NCI-H82 treated with DMSO at 0.1 percent for 48 hours (cell line): ENCODE data around the gene HMCN1.

Source experiments
- DNase-seq: peaks from one replicate; lab custom pipeline; 2025; ENCODE audit not compliant: unreplicated experiment; lab: John Stamatoyannopoulos, UW

The HMCN1 gene

DNA sequence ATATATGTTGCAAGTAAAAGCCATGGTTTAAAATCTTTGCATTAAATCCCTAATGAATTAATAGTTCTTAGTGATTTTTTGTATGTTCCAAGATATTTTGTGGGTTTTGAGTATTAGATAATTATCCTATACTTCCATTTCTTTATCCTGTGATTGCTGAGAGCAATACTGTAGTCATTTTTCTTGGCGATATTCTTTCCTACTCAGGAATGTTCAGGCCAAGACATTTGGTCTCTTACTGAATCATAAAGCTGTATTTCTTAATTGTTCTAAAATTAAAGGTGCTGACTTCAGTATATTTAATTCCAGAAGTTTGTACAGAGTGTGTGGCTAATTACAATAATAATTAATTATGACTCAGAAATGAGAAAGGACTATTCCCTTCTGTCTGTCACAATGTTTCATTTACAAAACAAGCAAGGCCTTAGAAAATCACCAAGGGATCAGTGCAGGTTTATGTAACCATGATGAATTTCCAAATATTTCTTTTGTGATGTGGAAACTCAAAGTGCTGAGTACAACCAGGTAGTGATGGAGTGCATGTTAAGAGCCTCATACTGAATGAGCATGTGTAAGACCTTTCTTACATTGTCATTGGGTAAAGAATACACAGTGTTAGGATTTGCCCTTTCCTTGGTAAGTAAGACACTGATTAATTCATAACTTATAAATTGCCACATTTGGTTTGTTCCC, 161.2 kb downstream of the HMCN1 start:
- no peak for DNase-seq

- no peak for DNase-seq
Observed at GRCh38 chr1:185896863-185897262, 162.7 kb downstream of the HMCN1 start.

DNA sequence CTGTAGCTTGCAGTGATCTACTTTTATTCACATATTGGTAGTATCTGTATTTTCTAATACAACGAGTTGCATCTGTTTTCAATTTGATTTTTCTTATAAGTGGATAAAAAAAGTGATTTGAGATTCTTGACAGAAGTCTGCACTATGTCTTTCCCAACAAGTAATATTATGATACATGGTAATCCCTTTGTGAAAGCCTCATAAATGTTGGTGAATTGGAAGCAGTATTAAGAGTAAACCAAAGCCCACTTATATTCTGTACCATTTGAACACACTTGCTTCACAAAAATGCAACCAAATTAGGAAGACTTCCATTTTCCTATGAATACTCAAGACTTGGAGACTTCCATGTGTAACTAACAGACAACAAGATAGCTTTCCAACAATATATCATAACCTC, 172.0 kb downstream of the HMCN1 start:
- no peak for DNase-seq

GRCh38 chr1:185907246-185907645, 173.1 kb downstream of the HMCN1 start:
- no peak for DNase-seq

DNA sequence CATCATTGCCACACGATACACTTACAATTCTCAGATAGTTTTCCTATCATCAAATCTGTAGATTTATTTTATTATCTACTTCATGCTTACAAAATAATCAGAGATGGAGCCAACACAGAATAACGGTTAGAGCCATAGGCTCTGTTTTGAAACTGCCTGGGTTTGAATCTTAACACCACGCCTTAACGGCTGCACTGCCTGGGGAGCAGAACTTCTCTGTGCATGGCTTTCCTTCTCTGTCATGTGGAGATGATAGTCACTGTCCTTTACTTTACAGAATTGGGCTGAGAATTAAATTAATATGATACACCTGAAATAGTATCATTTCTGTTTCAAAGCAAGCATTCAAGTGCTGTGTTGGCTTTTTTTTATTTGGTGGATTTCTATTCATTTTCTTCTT, 177.8 kb downstream of the HMCN1 start:
- no peak for DNase-seq

DNA sequence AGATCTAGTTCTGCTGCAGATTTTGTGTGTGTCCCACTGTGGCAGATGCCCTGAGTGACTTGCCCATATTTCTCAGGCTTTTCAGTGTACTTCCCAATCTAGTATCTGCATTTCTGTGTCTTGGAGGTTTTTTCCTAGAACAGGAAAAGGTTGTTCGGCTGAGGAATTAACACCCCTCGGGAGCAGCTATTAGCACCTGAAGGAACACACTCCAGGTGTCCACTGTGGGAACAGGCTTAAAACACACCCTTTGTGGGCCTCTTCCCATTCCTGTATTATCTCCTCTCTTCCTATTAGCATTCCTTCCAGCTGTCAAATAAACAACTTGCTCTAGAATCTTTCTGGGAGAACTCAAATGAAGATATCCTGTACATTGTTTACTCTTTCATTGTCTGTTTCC, 178.3 kb downstream of the HMCN1 start:
- no peak for DNase-seq

- DNase-seq: no peak
Observed at GRCh38 chr1:185914089-185914488, 179.9 kb downstream of the HMCN1 start.

DNA sequence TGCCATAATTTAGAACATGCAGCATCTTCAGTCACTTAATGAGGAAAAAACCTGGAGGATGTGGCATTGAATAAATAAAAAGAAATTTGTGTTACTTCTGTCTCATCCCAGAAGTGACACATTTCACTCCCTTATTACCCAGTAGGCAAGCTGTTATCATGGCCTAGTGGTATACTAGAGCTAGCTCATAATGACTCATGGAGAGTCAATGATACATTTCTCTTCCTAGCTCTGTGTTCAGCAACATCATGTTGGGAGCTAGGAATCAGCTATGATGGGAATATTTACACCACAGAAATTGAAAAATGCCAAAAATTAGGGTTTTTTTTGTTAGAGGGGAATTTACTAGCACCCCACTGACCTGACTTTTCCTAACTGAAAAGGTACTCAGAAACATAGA, 182.7 kb downstream of the HMCN1 start:
- DNase-seq: no peak

DNA sequence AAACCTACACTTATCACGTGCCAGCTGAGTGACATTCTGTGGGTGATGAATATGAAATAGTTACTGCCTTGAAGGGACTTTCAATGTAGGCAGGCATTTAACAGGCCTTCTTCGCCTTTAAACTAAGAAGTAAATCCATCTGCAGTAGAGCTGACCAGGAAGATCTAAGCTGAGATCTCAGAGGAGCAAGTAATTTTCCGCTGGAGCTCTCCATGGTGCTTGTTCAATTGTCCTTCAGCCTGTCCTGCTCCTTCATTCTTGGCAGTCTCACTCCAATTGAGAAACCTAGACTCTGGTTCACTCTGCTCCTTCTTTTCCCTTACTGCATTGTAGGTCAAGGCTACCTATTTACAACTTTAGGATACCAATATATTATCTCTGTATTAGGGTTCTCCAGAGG, 183.5 kb downstream of the HMCN1 start:
- DNase-seq: no peak

GRCh38 chr1:185920602-185921001, 186.4 kb downstream of the HMCN1 start:
- DNase-seq: no peak

DNA sequence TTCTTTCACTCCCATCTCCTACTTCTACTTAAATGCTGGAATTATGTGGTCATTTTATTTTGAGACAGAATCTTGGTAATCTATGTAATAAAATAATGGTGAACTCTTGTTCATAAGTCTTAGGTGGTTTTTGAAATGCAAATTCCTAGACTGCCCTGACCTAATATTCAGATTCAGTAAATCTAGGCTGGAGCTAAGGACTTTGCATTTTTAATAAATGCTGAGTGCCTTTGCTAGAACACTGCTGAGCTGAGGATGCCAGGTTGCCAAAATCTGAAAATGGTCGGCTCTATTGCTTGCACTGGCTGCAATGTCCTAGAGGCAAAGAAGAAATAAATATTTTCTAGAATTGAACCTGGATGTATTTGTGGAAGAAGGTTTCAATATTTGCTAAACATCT, 187.4 kb downstream of the HMCN1 start:
- DNase-seq: no peak

DNA sequence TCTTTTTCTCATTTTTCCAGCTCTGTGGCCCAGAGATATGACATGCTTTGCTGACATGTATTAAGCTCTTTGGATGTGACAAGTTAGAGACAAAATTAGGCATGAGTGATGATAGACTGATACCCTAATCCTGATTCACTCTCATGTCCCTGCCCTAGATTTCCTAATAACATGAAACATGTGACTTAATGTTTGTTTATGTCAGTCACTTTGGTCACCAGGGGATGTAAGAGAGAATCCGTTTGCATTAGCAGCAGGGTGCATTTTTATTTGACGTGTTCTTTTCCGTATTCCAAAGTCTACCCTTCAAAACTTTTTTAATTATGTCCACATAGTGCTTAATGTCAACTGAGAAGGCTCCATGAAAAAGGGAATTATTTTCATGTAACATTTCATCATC, 192.4 kb downstream of the HMCN1 start:
- no peak for DNase-seq

DNA sequence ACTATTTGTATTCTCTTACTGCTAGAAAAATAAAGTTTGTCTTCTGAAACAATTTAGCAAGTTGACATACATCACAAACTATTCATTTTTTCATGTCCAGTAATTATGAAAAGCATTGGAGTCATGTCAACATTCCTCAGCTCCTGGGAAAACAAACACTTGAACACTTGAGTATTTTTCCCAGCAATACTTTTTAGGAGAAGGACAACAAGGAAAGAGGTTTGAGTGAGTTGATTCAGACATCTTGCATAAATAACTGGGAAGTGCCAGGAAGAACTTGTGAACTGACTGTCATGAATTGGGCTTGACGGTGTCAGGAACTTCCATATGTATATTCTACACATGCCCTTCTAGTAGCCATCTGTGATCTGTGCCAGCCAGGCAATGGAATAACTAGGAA, 195.6 kb downstream of the HMCN1 start:
- DNase-seq: no peak

DNA sequence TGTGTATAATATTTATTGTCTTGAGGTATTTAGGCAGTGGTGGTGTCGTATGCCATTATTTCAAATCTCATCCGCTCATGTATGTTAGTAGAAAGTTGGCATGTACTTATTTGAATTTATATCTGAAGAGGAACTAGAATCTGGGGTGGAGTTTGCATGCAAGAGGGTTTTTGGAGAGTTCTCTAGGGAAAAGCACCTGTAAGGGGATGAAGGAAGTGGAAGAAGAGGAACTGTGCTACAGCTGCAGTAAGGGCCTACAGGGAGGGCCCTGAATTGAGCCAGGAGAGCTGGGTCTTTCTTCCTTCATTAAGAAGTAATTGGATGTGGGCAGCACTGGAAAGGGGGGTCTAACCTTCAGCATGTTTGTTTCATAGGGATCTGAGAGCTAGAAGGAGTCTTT, 197.2 kb downstream of the HMCN1 start:
- no peak for DNase-seq

DNA sequence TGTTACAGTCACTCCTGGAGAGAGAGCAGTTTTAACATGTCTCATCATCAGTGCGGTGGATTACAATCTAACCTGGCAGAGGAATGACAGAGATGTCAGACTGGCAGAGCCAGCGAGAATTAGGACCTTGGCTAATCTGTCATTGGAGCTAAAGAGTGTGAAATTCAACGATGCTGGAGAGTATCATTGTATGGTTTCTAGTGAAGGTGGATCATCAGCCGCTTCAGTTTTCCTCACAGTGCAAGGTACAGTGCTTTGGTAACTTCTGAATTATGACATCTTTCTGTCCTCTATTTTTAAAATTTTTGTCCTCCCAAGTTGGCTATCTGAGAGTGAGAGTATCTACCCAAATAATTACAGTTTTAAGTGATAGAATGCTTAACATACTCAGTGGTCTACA, 199.4 kb downstream of the HMCN1 start:
- no peak for DNase-seq

DNA sequence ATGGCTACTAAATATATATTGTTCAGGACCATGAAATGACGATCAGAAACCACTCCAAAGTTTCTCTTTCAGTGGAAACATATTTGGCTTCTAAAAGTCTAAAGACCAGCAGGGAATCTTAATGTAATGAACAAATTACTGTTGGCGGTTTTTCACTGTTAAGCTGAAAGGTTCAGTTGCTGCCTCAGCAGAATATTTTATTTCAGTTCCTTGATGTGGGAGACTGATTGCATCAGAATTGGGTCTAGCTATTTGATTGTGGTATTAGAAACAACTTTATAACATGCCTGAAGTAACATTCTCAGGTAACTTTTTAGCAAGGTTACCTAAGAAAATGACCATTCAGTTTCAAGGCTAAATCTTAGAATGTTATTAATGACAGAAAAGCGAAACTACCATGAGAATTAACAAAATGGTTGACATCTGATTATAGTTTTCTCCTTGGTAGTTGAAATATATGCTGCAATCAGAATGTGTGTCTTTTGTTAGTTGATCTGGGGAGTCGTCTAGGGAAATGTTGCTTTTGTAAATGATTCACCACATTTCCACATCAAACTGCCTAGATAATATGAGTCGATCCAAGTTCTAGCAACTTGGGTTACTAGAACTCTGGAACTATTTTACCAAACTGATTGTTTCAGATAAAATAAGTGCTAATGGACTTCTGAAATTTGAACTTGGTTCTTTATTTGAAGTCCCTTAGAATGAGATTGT, 200.4 kb downstream of the HMCN1 start:
- DNase-seq: no peak

DNA sequence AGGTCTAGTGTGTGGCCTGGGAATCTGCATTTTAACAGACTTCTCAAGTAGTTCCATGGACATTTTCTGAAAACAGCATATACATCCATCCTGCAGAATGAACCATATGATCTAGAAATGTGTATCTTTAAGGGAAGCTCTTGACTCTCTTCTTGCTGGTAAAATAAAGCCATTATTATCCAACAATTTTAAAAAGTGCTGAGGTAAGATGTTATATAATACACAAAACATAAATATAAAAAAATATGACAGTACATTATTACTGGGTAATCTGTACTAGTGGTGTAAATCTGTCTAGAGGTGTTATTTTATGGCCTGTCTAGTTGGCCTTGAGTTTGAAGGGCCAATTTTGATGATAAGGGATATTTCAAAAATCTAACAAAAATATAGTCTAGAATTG, 201.2 kb downstream of the HMCN1 start:
- DNase-seq: no peak

- DNase-seq: no peak
Observed at GRCh38 chr1:185936641-185937040, 202.4 kb downstream of the HMCN1 start.

DNA sequence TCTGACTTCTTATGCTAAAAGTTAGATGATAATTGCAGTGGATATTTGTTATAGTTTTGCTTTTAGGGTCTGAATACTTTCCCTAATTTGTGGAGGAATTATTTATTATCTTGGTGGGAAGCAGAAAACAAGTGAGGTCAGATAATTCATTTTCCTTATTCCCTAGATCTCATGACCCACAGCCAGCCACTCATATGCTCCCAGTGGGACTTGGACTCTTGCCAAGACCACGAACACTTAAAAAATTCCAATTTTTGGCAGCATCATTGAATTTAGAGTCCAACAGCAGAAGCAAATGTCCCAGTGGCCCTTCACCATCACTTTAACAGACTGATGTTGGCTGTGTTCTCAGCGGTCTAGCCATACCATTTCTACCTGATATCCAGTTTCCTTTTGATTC, 204.2 kb downstream of the HMCN1 start:
- no peak for DNase-seq

- no peak for DNase-seq
Observed at GRCh38 chr1:185939142-185939541, 205.0 kb downstream of the HMCN1 start.

- no peak for DNase-seq
Observed at GRCh38 chr1:185942961-185943360, 208.8 kb downstream of the HMCN1 start.

- DNase-seq: no peak
Observed at GRCh38 chr1:185956881-185957280, 222.7 kb downstream of the HMCN1 start.
